D721Med (cell line): ENCODE measurements around the gene SLC36A4.

Source experiments
- DNase-seq: peaks from one replicate; pipeline ENCODE4 v3.0.0; 2011; ENCODE audit warnings: low spot score; ENCODE audit not compliant: insufficient read length
- FAIRE-seq: peaks from 2 replicates; lab custom pipeline; 2011; peaks lifted over from hg19 to GRCh38; lab: Jason Lieb, UNC
- CTCF ChIP-seq: IDR thresholded peaks from 2 replicates; pipeline ENCODE4 v1.5.1; 2012; ENCODE audit warnings: mild to moderate bottlenecking, control low read depth; ENCODE audit not compliant: insufficient read depth; ENCODE audit errors: missing control alignments

SLC36A4 gene

GRCh38 chr11:93212094-93212493 is 14.3 kb upstream of the SLC36A4 start:
- no peak for TF ChIP-seq CTCF
- DNase-seq (no peak), FAIRE-seq (no peak)

- TF ChIP-seq CTCF: no peak
- no peak for FAIRE-seq
- DNase-seq: no peak
These were observed 11.7 kb upstream of the SLC36A4 start for GRCh38 chr11:93209466-93209865.

- FAIRE-seq (no peak), DNase-seq (no peak)
- no peak for TF ChIP-seq CTCF
These were observed 11.0 kb upstream of the SLC36A4 start for GRCh38 chr11:93208663-93209270.

GRCh38 chr11:93199616-93200015 is 1.8 kb upstream of the SLC36A4 start:
- DNase-seq (no peak), FAIRE-seq (no peak)

GRCh38 chr11:93198215-93198845 is 539 bp upstream of the SLC36A4 start:
- FAIRE-seq: no peak
- no peak for DNase-seq
- no peak for TF ChIP-seq CTCF

More at GRCh38 chr11:93199616-93200015, 1.8 kb upstream of the SLC36A4 start:
- no peak for TF ChIP-seq CTCF

GRCh38 chr11:93196816-93197379 is 893 bp downstream of the SLC36A4 start:
- no peak for DNase-seq
- FAIRE-seq: no peak
- no peak for TF ChIP-seq CTCF
